B cell (primary cell): ENCODE results near the gene SKIC2. TPM values are rescaled to one million over a fixed set of nuclear protein-coding genes. Genes with fewer than 3 reads are reported as not detected.

ENCODE experiments used
- ATAC-seq: fragments of 200-7000 bp; cut with Tn5 transposase; one replicate; pipeline ENCODE4 v1.10.0; 2021; ENCODE audit warnings: low read depth, mild to moderate bottlenecking, moderate number of reproducible peaks, moderate library complexity
- CTCF ChIA-PET: fragments of 350-600 bp; sonication (Branson Sonifier 250); formaldehyde crosslinking; loops from one replicate; lab custom pipeline; 2021; ENCODE audit warnings: antibody characterized with exemption, inconsistent platforms; lab: Charles Lee
- POLR2A ChIA-PET: fragments of 350-600 bp; sonication (Branson Sonifier 250); formaldehyde crosslinking; loops from one replicate; lab custom pipeline; 2021; ENCODE audit warnings: antibody characterized with exemption; lab: Charles Lee
- DNase-seq: peaks from one replicate; pipeline ENCODE4 v3.0.0; 2013
- H2AFZ ChIP-seq: 2 replicates; pipeline ENCODE4 v1.6.1; 2012; ENCODE audit warnings: mild to moderate bottlenecking, low read depth, low read length; ENCODE audit not compliant: insufficient read depth, poor library complexity, severe bottlenecking
- H3K27ac ChIP-seq, 2 donors: 1 replicate in 1 of 2; 2 replicates in 1 of 2; pipeline ENCODE4 v1.5.1; 2012 to 2013; ENCODE audit warnings: low read length in 2 of 2, mild to moderate bottlenecking in 2 of 2, moderate library complexity in 1 of 2
- H3K27me3 ChIP-seq, 4 experiments: fragments of 200-600 bp in 1 of 4; sonication (generic) in 1 of 4; replicated peaks in 1 of 4; 1 replicate in 2 of 4; 2 replicates in 2 of 4; pipeline versions ENCODE4 v1.6.1 to v1.7.0; 2013 to 2016; ENCODE audit warnings: low read length in 3 of 4, mild to moderate bottlenecking in 2 of 4, mixed read lengths in 1 of 4, moderate library complexity in 1 of 4; ENCODE audit not compliant: insufficient read depth in 4 of 4, control insufficient read depth in 3 of 4; ENCODE audit errors: control extremely low read depth in 1 of 4
- H3K36me3 ChIP-seq, 2 experiments: replicated peaks in 1 of 2; 1 replicate in 1 of 2; 2 replicates in 1 of 2; pipeline versions ENCODE4 v1.6.1 to v1.7.1; 2013; ENCODE audit warnings: low read length in 1 of 2; ENCODE audit not compliant: insufficient read depth in 2 of 2, control insufficient read depth in 1 of 2; ENCODE audit errors: control extremely low read depth in 1 of 2, extremely low read depth in 1 of 2
- H3K4me1 ChIP-seq, 2 donors: fragments of 200-600 bp in 1 of 2; sonication (generic) in 1 of 2; 1 replicate in 1 of 2; 2 replicates in 1 of 2; pipeline versions ENCODE4 v1.5.1 to v1.6.1; 2013 to 2017; ENCODE audit warnings: low read length in 2 of 2; ENCODE audit not compliant: control insufficient read depth in 2 of 2, insufficient read depth in 2 of 2
- H3K4me2 ChIP-seq: replicated peaks from 2 replicates; pipeline ENCODE3; 2012; ENCODE audit warnings: mild to moderate bottlenecking, low read depth, low read length; ENCODE audit not compliant: poor library complexity, severe bottlenecking
- H3K4me3 ChIP-seq, 5 experiments: fragments of 200-600 bp in 1 of 5; sonication (generic) in 1 of 5; 1 replicate in 3 of 5; 2 replicates in 2 of 5; pipeline versions ENCODE4 v1.5.1 to v1.7.0; 2011 to 2016; ENCODE audit warnings: low read length in 4 of 5, mild to moderate bottlenecking in 4 of 5, low read depth in 2 of 5, control low read depth in 1 of 5, moderate library complexity in 1 of 5; ENCODE audit not compliant: insufficient read depth in 1 of 5; ENCODE audit errors: control extremely low read depth in 1 of 5, extremely low read depth in 1 of 5
- H3K79me2 ChIP-seq: fragments of 200-600 bp; sonication (generic); one replicate; pipeline ENCODE4 v1.6.0; 2016; ENCODE audit warnings: low read length; ENCODE audit not compliant: control insufficient read depth, insufficient read depth
- H3K9ac ChIP-seq: fragments of 200-600 bp; sonication (generic); 2 replicates; pipeline ENCODE4 v1.6.1; 2017; ENCODE audit warnings: mild to moderate bottlenecking, low read length, moderate library complexity
- H3K9me3 ChIP-seq, 3 donors: one replicate each; pipeline versions ENCODE4 v1.6.1 to v1.7.1; 2013; ENCODE audit warnings: low read length in 2 of 3; ENCODE audit not compliant: control insufficient read depth in 2 of 3, insufficient read depth in 1 of 3; ENCODE audit errors: control extremely low read depth in 1 of 3
- H4K20me1 ChIP-seq: 2 replicates; pipeline ENCODE4 v1.6.0; 2012; ENCODE audit warnings: mild to moderate bottlenecking, low read length; ENCODE audit not compliant: insufficient read depth, control insufficient read depth, poor library complexity, severe bottlenecking
- H3K27ac Mint-ChIP-seq: one replicate; pipeline ENCODE4 v1.8.0; 2021; ENCODE audit warnings: mixed read lengths
- H3K27me3 Mint-ChIP-seq: one replicate; pipeline ENCODE4 v1.8.0; 2021; ENCODE audit warnings: mixed read lengths
- H3K4me1 Mint-ChIP-seq: one replicate; pipeline ENCODE4 v1.8.0; 2021; ENCODE audit warnings: mixed read lengths
- H3K4me3 Mint-ChIP-seq: one replicate; pipeline ENCODE4 v1.8.0; 2021; ENCODE audit warnings: mixed read lengths
- H3K9me3 Mint-ChIP-seq: one replicate; pipeline ENCODE4 v1.8.0; 2022; ENCODE audit warnings: mixed read lengths; ENCODE audit not compliant: insufficient read depth
- EZH2 ChIP-seq: IDR thresholded peaks from 2 replicates; pipeline ENCODE4 v1.6.1; 2012; ENCODE audit warnings: borderline replicate concordance, low read depth, mild to moderate bottlenecking, moderate library complexity, low read length; ENCODE audit not compliant: insufficient read depth, poor library complexity, severe bottlenecking
- WGBS: methylation state at CpG from one replicate; pipeline ENCODE4 v1.1.5; 2013; ENCODE audit warnings: missing lambda C conversion rate; ENCODE audit not compliant: insufficient coverage; 5-methylcytosine and 5-hydroxymethylcytosine counted together
- intact Hi-C: fragments of 100-400 bp; cut with micrococcal nuclease; formaldehyde crosslinking; loops from one replicate; pipeline ENCODE4 v1.10.0; 2022
- polyA plus RNA-seq: library from polyadenylated mRNA; depleted of rRNA; stranded (reverse); fragments of >200 nt; gene quantifications from 2 replicates; pipeline ENCODE4 v1.2.3, GENCODE V29; 2012
- total RNA-seq, 2 donors: library from RNA; stranded (reverse); fragments of 120-200 nt in 1 of 2; gene quantifications; 1 replicate in 1 of 2; 2 replicates in 1 of 2; pipeline versions ENCODE4 v1.2.3 to v1.2.4, GENCODE V29; 2013 to 2022
- TF ChIP-seq, protein P1 (sequence below): fragments of 200-600 bp; IDR thresholded peaks from one replicate; pipeline ENCODE4 v1.8.0; 2022; ENCODE audit warnings: antibody characterized with exemption, mild to moderate bottlenecking

Gene SKIC2
- total and polyA plus RNA-seq, 2 donors (not counting 1 experiment from before 2014, with no cell fraction given): 93.1 to 119 TPM

GRCh38 chr6:31922942-31923341, 36.0 kb upstream of the SKIC2 start:
- H4K20me1 ChIP-seq: no peaks in the 10 kb centered on the region
- Mint-ChIP-seq H3K4me1 (no peaks in the 10 kb centered on the region), H3K9me3 (no peaks in the 10 kb centered on the region), H3K27ac (no peak overlapping the region), H3K27me3 (peaks cover 3% of the 10 kb centered on the region), H3K4me3 (no peak overlapping the region)
- H3K9me3 ChIP-seq: no peaks in the 10 kb centered on the region
- H3K27me3 ChIP-seq: peaks cover 0 to 4% (median 0%) of the 10 kb centered on the region in 4 experiments
- no peaks in the 10 kb centered on the region for H3K36me3 ChIP-seq
- H3K27ac ChIP-seq: no peak overlapping the region
- no peak overlapping the region for H3K4me2 ChIP-seq
- H3K4me1 ChIP-seq: no peaks in the 10 kb centered on the region
- H3K4me3 ChIP-seq: no peak overlapping the region
- intact Hi-C loops: no loop called here
- H2AFZ ChIP-seq: no peak overlapping the region
- H3K79me2 ChIP-seq: no peaks in the 10 kb centered on the region
- 16% methylated on average over 5 of the region's 5 CpGs for WGBS
- H3K9ac ChIP-seq: no peak overlapping the region
- DNase-seq (peak; percentile 40), ATAC-seq (no peak)
- CTCF ChIA-PET: interaction anchor here (0.7 to 1.3 kb wide), 4 partner anchors 84 to 211 kb away, joined by 3 to 4 read pairs (median 3); no protein-coding TSS in a partner anchor
- POLR2A ChIA-PET: interaction anchor here (0.6 kb wide), 1 partner anchor 44 kb away, joined by 3 read pairs; the partner anchor contains the start of gene SLC44A4
- TF ChIP-seq EZH2: no peak
- TF ChIP-seq, protein P1, sequence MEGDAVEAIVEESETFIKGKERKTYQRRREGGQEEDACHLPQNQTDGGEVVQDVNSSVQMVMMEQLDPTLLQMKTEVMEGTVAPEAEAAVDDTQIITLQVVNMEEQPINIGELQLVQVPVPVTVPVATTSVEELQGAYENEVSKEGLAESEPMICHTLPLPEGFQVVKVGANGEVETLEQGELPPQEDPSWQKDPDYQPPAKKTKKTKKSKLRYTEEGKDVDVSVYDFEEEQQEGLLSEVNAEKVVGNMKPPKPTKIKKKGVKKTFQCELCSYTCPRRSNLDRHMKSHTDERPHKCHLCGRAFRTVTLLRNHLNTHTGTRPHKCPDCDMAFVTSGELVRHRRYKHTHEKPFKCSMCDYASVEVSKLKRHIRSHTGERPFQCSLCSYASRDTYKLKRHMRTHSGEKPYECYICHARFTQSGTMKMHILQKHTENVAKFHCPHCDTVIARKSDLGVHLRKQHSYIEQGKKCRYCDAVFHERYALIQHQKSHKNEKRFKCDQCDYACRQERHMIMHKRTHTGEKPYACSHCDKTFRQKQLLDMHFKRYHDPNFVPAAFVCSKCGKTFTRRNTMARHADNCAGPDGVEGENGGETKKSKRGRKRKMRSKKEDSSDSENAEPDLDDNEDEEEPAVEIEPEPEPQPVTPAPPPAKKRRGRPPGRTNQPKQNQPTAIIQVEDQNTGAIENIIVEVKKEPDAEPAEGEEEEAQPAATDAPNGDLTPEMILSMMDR: no peak

- H3K27ac Mint-ChIP-seq: no peak within 1 kb of the TSS
- H3K9me3 Mint-ChIP-seq: no peaks in the 10 kb centered on the region
- Histone ChIP-seq H3K4me3 (no peak within 1 kb of the TSS), H3K4me1 (no peaks in the 10 kb centered on the region), H3K9me3 (peaks cover 0 to 3% (median 0%) of the 10 kb centered on the region in 3 donors), H4K20me1 (no peaks in the 10 kb centered on the region), H3K27me3 (peaks cover 0 to 8% (median 0%) of the 10 kb centered on the region in 4 experiments), H3K27ac (no peak within 1 kb of the TSS), H3K79me2 (no peaks in the 10 kb centered on the region), H2AFZ (no peak within 1 kb of the TSS), H3K36me3 (no peaks in the 10 kb centered on the region), H3K9ac (no peak within 1 kb of the TSS), H3K4me2 (no peak within 1 kb of the TSS)
- intact Hi-C loops: no loop called here
- ChIA-PET POLR2A (no interaction called here), CTCF (no interaction called here)
- H3K4me3 Mint-ChIP-seq: no peak within 1 kb of the TSS
- no peak for TF ChIP-seq EZH2
- TF ChIP-seq, protein P1: no peak
- peaks cover 7% of the 10 kb centered on the region for H3K27me3 Mint-ChIP-seq
- H3K4me1 Mint-ChIP-seq: no peaks in the 10 kb centered on the region
- DNase-seq (no peak), ATAC-seq (no peak)
- 92% methylated on average over 4 of the region's 11 CpGs for WGBS
Observed at GRCh38 chr6:31927242-31927862, 31.6 kb upstream of the SKIC2 start, which contains the start of gene C2. Gene C2 (plus strand): TSS chr6:31927717. CDS start chr6:31927753, 36 bp downstream.
